ENCODE measurements around the gene FBXL16.

The FBXL16 gene

GRCh38 chr16:680625-680945, 25.0 kb downstream of the FBXL16 start:
- WGBS, 2 experiments, result 1% methylated on average over 38 of the region's 38 CpGs
- peaks cover 15% of the 10 kb centered on the region for H3K36me3 ChIP-seq (ENCODE audit: control insufficient read depth, insufficient read depth, low read length)
- H3K4me3 ChIP-seq (ENCODE audit: insufficient read depth, low read depth, low read length), result peak overlapping the region; percentile 77
- H3K27me3 ChIP-seq (ENCODE audit: control insufficient read depth, insufficient read depth, low read length, poor library complexity, severe bottlenecking), result peaks cover 7% of the 10 kb centered on the region
- H3K4me1 ChIP-seq (ENCODE audit: control insufficient read depth, insufficient read depth, low read length), result peaks cover 13% of the 10 kb centered on the region
- peak overlapping the region; percentile 60 for H3K27ac ChIP-seq (ENCODE audit: insufficient read depth, low read depth, low read length, poor library complexity, severe bottlenecking)
- no peaks in the 10 kb centered on the region for H3K9me3 ChIP-seq (ENCODE audit: control insufficient read depth, low read length)

GRCh38 chr16:679814-680624, 25.6 kb downstream of the FBXL16 start, which contains the start of gene STUB1:
Gene STUB1, plus strand, starts transcription at chr16:680410. Its CDS starts 116 bp downstream, at chr16:680526.
- peaks cover 12% of the 10 kb centered on the region for H3K27me3 ChIP-seq (ENCODE audit: control insufficient read depth, insufficient read depth, low read length, poor library complexity, severe bottlenecking)

GRCh38 chr16:678858-679813, 26.5 kb downstream of the FBXL16 start:
- Histone ChIP-seq H3K9me3 (ENCODE audit: control insufficient read depth, low read length) (no peaks in the 10 kb centered on the region), H3K36me3 (ENCODE audit: control insufficient read depth, insufficient read depth, low read length) (peaks cover 15% of the 10 kb centered on the region), H3K4me3 (ENCODE audit: insufficient read depth, low read depth, low read length) (peak overlapping the region; percentile 42), H3K27me3 (ENCODE audit: control insufficient read depth, insufficient read depth, low read length, poor library complexity, severe bottlenecking) (peaks cover 12% of the 10 kb centered on the region), H3K27ac (ENCODE audit: insufficient read depth, low read depth, low read length, poor library complexity, severe bottlenecking) (no peak overlapping the region), H3K4me1 (ENCODE audit: control insufficient read depth, insufficient read depth, low read length) (peaks cover 21% of the 10 kb centered on the region)
- 32 to 34% methylated on average over 50 to 52 of the region's 52 CpGs for WGBS, 2 experiments

More at GRCh38 chr16:679814-680624, 25.6 kb downstream of the FBXL16 start, which contains the start of gene STUB1:
- peaks cover 15% of the 10 kb centered on the region for H3K36me3 ChIP-seq (ENCODE audit: control insufficient read depth, insufficient read depth, low read length)
- WGBS, 2 experiments, result 0% methylated on average over 87 to 91 of the region's 91 CpGs
- H3K4me3 ChIP-seq (ENCODE audit: insufficient read depth, low read depth, low read length), result peak within 1 kb of the TSS; percentile 77
- H3K4me1 ChIP-seq (ENCODE audit: control insufficient read depth, insufficient read depth, low read length), result peaks cover 14% of the 10 kb centered on the region
- H3K9me3 ChIP-seq (ENCODE audit: control insufficient read depth, low read length), result no peaks in the 10 kb centered on the region
- peak within 1 kb of the TSS; percentile 60 for H3K27ac ChIP-seq (ENCODE audit: insufficient read depth, low read depth, low read length, poor library complexity, severe bottlenecking)

- peaks cover 20% of the 10 kb centered on the region for H3K4me1 ChIP-seq (ENCODE audit: control insufficient read depth, insufficient read depth, low read length)
- 94 to 95% methylated on average over 21 of the region's 21 CpGs for WGBS, 2 experiments
- H3K27ac ChIP-seq (ENCODE audit: insufficient read depth, low read depth, low read length, poor library complexity, severe bottlenecking), result no peak overlapping the region
- H3K9me3 ChIP-seq (ENCODE audit: control insufficient read depth, low read length), result no peaks in the 10 kb centered on the region
- peaks cover 12% of the 10 kb centered on the region for H3K27me3 ChIP-seq (ENCODE audit: control insufficient read depth, insufficient read depth, low read length, poor library complexity, severe bottlenecking)
- peaks cover 15% of the 10 kb centered on the region for H3K36me3 ChIP-seq (ENCODE audit: control insufficient read depth, insufficient read depth, low read length)
- H3K4me3 ChIP-seq (ENCODE audit: insufficient read depth, low read depth, low read length), result no peak overlapping the region
Observed at GRCh38 chr16:678209-678857, 27.3 kb downstream of the FBXL16 start.

GRCh38 chr16:677316-678190, 28.0 kb downstream of the FBXL16 start:
- Histone ChIP-seq H3K4me1 (ENCODE audit: control insufficient read depth, insufficient read depth, low read length) (peaks cover 14% of the 10 kb centered on the region), H3K9me3 (ENCODE audit: control insufficient read depth, low read length) (no peaks in the 10 kb centered on the region), H3K27ac (ENCODE audit: insufficient read depth, low read depth, low read length, poor library complexity, severe bottlenecking) (no peak overlapping the region), H3K27me3 (ENCODE audit: control insufficient read depth, insufficient read depth, low read length, poor library complexity, severe bottlenecking) (peaks cover 12% of the 10 kb centered on the region), H3K36me3 (ENCODE audit: control insufficient read depth, insufficient read depth, low read length) (peaks cover 16% of the 10 kb centered on the region), H3K4me3 (ENCODE audit: insufficient read depth, low read depth, low read length) (no peak overlapping the region)
- 91 to 92% methylated on average over 57 of the region's 57 CpGs for WGBS, 2 experiments

GRCh38 chr16:676913-677312, 28.7 kb downstream of the FBXL16 start:
- no peaks in the 10 kb centered on the region for H3K9me3 ChIP-seq (ENCODE audit: control insufficient read depth, low read length)
- H3K4me1 ChIP-seq (ENCODE audit: control insufficient read depth, insufficient read depth, low read length), result peaks cover 14% of the 10 kb centered on the region
- H3K4me3 ChIP-seq (ENCODE audit: insufficient read depth, low read depth, low read length), result no peak overlapping the region
- H3K27me3 ChIP-seq (ENCODE audit: control insufficient read depth, insufficient read depth, low read length, poor library complexity, severe bottlenecking), result peaks cover 12% of the 10 kb centered on the region
- no peak overlapping the region for H3K27ac ChIP-seq (ENCODE audit: insufficient read depth, low read depth, low read length, poor library complexity, severe bottlenecking)
- H3K36me3 ChIP-seq (ENCODE audit: control insufficient read depth, insufficient read depth, low read length), result peaks cover 15% of the 10 kb centered on the region
- WGBS, 2 experiments, result 93 to 94% methylated on average over 23 of the region's 23 CpGs

GRCh38 chr16:676565-676902, 29.1 kb downstream of the FBXL16 start:
- H3K27me3 ChIP-seq (ENCODE audit: control insufficient read depth, insufficient read depth, low read length, poor library complexity, severe bottlenecking), result peaks cover 12% of the 10 kb centered on the region
- H3K4me1 ChIP-seq (ENCODE audit: control insufficient read depth, insufficient read depth, low read length), result peaks cover 14% of the 10 kb centered on the region
- H3K27ac ChIP-seq (ENCODE audit: insufficient read depth, low read depth, low read length, poor library complexity, severe bottlenecking), result no peak overlapping the region
- H3K4me3 ChIP-seq (ENCODE audit: insufficient read depth, low read depth, low read length), result no peak overlapping the region
- H3K36me3 ChIP-seq (ENCODE audit: control insufficient read depth, insufficient read depth, low read length), result peaks cover 15% of the 10 kb centered on the region
- 95 to 96% methylated on average over 21 of the region's 21 CpGs for WGBS, 2 experiments
- H3K9me3 ChIP-seq (ENCODE audit: control insufficient read depth, low read length), result no peaks in the 10 kb centered on the region

- Histone ChIP-seq H3K27me3 (ENCODE audit: control insufficient read depth, insufficient read depth, low read length, poor library complexity, severe bottlenecking) (peaks cover 12% of the 10 kb centered on the region), H3K4me1 (ENCODE audit: control insufficient read depth, insufficient read depth, low read length) (peaks cover 9% of the 10 kb centered on the region), H3K9me3 (ENCODE audit: control insufficient read depth, low read length) (no peaks in the 10 kb centered on the region), H3K36me3 (ENCODE audit: control insufficient read depth, insufficient read depth, low read length) (peaks cover 18% of the 10 kb centered on the region), H3K27ac (ENCODE audit: insufficient read depth, low read depth, low read length, poor library complexity, severe bottlenecking) (no peak overlapping the region), H3K4me3 (ENCODE audit: insufficient read depth, low read depth, low read length) (peak overlapping the region; percentile 26)
- WGBS, 2 experiments, result 64 to 67% methylated on average over 24 to 25 of the region's 25 CpGs
Observed at GRCh38 chr16:675884-676564, 29.6 kb downstream of the FBXL16 start.

All from ectodermal cell (in vitro differentiated cells).